Tibial artery (tissue), 4 donors: ENCODE results near the gene KIF26B.
A peak's percentile ranks its signal among the peaks of the same experiment; 100 is the strongest.
"Not testable (repeated sequence)": the region's sequence is repeated elsewhere in the genome, so short reads cannot be mapped to it uniquely, and the experiment has no call there.

Experiments
- DNase-seq, 2 donors: peaks; one replicate each; pipeline ENCODE4 v3.0.0-alpha.2; 2019
- H3K27ac ChIP-seq, 2 donors: fragments of 200-600 bp; sonication (generic) in 1 of 2; 1 replicate in 1 of 2; 2 replicates in 1 of 2; pipeline ENCODE4 v1.5.1; 2018 to 2019; ENCODE audit warnings: mild to moderate bottlenecking in 1 of 2
- H3K27me3 ChIP-seq, 2 donors: fragments of 200-600 bp; sonication (generic) in 1 of 2; one replicate each; pipeline versions ENCODE4 v1.5.1 to v1.6.0; 2016 to 2019
- H3K36me3 ChIP-seq, 3 donors: fragments of 200-600 bp; sonication (generic) in 2 of 3; one replicate each; pipeline ENCODE4 v1.5.1; 2016 to 2019; ENCODE audit warnings: mild to moderate bottlenecking in 2 of 3
- H3K4me1 ChIP-seq, 4 donors: fragments of 200-600 bp; sonication (generic) in 2 of 4; 1 replicate in 3 of 4; 2 replicates in 1 of 4; pipeline ENCODE4 v1.5.1; 2016 to 2019
- H3K4me3 ChIP-seq, 2 donors: fragments of 200-600 bp; sonication (generic) in 1 of 2; 1 replicate in 1 of 2; 2 replicates in 1 of 2; pipeline ENCODE4 v1.5.1; 2018 to 2019; ENCODE audit warnings: mild to moderate bottlenecking in 2 of 2
- H3K9me3 ChIP-seq, 3 donors: fragments of 200-600 bp; sonication (generic) in 1 of 3; one replicate each; pipeline ENCODE4 v1.5.1; 2016 to 2019
- intact Hi-C: fragments of 100-400 bp; cut with DNase I; formaldehyde crosslinking; loops from one replicate; pipeline ENCODE4 v1.15.0; 2023; ENCODE audit warnings: low total_unique reads
- TF ChIP-seq, protein P1 (sequence below), 2 experiments: fragments of 200-600 bp in 1 of 2; fragments of 450-650 bp in 1 of 2; IDR thresholded peaks; one replicate each; pipeline ENCODE4 v1.5.1; 2017 to 2019; ENCODE audit warnings: antibody characterized with exemption in 2 of 2, mild to moderate bottlenecking in 1 of 2, moderate library complexity in 1 of 2

KIF26B gene

DNA sequence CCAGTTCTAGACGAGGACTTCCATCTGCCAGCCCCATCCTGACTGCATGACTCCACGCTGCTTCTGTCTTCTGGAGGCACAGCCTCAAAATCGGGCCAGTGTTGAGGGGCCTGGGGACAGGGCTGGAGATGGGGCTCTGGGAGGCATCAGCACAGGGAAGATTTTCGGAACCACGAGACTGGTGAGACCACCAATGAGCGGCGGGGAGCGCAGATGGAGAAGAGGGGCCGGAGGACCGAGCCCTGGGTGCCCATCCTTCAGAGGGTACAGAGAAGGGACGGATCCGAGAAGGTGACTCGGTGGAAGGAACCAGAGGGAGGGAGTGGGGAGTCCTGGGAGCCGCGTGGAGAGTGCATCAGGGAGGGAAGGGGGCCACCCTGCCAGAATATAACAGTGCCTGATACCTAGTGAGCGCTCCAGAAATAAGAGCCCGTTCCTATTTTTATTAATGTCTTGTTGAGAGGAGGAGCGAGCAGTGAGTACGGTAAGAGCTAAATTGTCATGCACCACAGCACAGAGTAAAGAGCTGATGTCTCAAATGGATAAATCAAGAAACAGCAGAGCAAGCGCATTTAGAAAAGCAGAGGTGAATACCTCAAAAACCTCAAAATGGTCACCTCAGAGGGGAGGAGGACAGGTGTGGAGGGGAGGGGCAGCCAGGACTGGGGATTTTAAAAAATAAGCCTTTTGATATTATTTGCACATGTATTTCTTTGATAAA, 26.2 kb upstream of the KIF26B start:
- Histone ChIP-seq H3K4me1 (no peaks in the 10 kb centered on the region), H3K9me3 (no peaks in the 10 kb centered on the region), H3K36me3 (peaks cover 0 to 18% (median 0%) of the 10 kb centered on the region in 3 donors), H3K4me3 (no peak overlapping the region), H3K27ac (no peak overlapping the region), H3K27me3 (peaks cover 0 to 33% of the 10 kb centered on the region in 2 donors)
- TF ChIP-seq, protein P1, sequence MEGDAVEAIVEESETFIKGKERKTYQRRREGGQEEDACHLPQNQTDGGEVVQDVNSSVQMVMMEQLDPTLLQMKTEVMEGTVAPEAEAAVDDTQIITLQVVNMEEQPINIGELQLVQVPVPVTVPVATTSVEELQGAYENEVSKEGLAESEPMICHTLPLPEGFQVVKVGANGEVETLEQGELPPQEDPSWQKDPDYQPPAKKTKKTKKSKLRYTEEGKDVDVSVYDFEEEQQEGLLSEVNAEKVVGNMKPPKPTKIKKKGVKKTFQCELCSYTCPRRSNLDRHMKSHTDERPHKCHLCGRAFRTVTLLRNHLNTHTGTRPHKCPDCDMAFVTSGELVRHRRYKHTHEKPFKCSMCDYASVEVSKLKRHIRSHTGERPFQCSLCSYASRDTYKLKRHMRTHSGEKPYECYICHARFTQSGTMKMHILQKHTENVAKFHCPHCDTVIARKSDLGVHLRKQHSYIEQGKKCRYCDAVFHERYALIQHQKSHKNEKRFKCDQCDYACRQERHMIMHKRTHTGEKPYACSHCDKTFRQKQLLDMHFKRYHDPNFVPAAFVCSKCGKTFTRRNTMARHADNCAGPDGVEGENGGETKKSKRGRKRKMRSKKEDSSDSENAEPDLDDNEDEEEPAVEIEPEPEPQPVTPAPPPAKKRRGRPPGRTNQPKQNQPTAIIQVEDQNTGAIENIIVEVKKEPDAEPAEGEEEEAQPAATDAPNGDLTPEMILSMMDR (IDR thresholded peaks at IDR 0.05), result no peak
- no peak for DNase-seq
- intact Hi-C loops, result no loop called here

DNA sequence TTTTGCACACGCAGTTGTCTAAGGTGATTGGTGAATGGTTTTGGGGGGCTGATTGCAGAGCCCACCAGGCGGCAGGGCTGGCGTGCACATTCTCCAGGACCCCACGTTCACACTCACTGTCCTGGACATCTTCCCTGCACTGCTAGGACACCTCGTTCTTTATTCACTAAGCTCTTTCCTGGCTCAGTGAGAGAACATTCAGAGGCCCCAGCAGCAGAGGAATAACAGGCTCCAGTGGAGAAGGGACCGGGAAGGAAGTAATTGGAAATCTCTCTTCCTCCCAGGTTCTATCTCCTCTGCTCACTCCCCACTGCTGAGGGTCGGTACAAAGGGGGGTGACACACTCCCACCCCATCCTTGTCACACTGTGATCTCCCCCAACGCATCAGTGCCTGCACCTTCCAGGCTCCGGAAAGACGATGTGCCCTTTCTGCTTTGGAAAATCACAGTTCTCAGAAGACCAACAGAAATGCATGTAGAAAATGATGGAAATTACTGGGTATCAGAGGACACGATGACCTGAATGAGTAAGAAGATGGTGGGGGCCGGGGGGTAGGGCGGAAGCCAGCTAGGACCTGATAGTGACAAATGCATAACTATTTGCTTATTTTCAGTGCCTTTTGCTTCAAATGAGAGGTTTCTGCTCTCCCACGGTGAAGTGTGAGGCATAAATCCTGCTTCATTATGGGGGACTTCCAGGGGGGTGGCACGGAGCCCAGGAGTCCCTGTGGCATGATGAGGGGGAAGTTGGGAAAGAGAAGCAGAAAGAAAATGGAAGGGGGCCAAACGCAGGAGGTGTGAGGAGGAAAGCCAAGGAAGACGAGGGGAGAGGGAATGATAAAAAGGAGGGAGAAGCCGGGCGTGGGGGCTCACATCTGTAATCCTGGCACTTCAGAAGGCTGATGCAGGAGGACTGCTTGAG, 25.2 kb upstream of the KIF26B start:
- intact Hi-C loops, result no loop called here
- Histone ChIP-seq H3K27me3 (peaks cover 0 to 36% of the 10 kb centered on the region in 2 donors), H3K27ac (no peak overlapping the region), H3K9me3 (no peaks in the 10 kb centered on the region), H3K36me3 (peaks cover 0 to 8% (median 0%) of the 10 kb centered on the region in 3 donors), H3K4me3 (no peak overlapping the region), H3K4me1 (no peaks in the 10 kb centered on the region)
- TF ChIP-seq, protein P1 (IDR thresholded peaks at IDR 0.05), result no peak
- DNase-seq, result peak in 1 of 2 donors; percentile 29

- H3K27ac ChIP-seq, H3K4me3 ChIP-seq, H3K4me1 ChIP-seq, H3K36me3 ChIP-seq, intact Hi-C loops, H3K9me3 ChIP-seq: not testable (repeated sequence)
- DNase-seq, result peak in 1 of 2 donors; percentile 23
- peaks cover 0 to 36% of the 10 kb centered on the region in 2 donors for H3K27me3 ChIP-seq
Observed at GRCh38 chr1:245130281-245131025, 24.3 kb upstream of the KIF26B start.

DNA sequence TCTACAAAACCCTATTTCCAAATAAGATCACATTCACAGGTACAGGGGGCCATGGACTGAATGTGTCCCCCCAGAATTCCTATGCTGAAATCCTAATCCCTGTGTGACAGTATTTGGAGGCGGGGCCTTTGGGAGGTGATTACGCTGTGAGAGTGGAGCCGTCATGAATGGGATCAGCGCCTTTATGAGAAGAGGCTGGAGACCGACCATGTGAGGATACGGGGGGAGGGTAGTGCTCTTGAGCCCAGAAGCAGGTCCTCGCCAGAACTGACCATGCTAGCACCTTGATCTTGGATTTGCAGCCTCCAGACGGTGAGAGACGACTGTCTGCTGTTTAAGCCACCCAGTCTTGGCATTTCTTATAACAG, 23.8 kb upstream of the KIF26B start:
- peak in 1 of 2 donors; percentile 33 for DNase-seq
- Histone ChIP-seq H3K36me3 (no peaks in the 10 kb centered on the region), H3K4me3 (no peak overlapping the region), H3K27me3 (peaks cover 0 to 36% of the 10 kb centered on the region in 2 donors), H3K9me3 (no peaks in the 10 kb centered on the region), H3K4me1 (no peaks in the 10 kb centered on the region), H3K27ac (no peak overlapping the region)
- TF ChIP-seq, protein P1 (IDR thresholded peaks at IDR 0.05), result no peak
- intact Hi-C loops, result no loop called here

DNA sequence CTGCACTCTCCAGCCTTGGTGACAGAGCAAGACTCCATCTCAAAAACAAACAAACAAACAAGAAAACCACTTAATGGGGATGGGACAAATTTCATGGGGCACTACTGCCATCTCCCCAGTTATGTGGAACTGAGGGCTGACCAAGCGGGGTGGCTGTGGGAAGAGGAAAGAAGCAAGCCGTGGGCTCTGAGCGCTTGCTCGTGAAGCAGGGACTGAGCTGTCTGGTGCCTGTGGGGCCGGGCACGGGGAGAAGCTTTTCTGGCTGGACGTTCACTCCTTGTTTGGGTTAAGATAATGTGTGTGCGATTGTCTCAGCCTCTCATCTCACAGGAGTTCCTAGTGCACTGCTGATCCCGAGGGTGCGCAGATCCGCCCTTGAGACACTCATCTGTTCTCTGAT, 22.0 kb upstream of the KIF26B start:
- DNase-seq, result peak in 1 of 2 donors; percentile 21
- TF ChIP-seq, protein P1 (IDR thresholded peaks at IDR 0.05), result no peak
- Histone ChIP-seq H3K36me3 (no peaks in the 10 kb centered on the region), H3K4me3 (no peak overlapping the region), H3K27ac (no peak overlapping the region), H3K27me3 (peaks cover 0 to 33% of the 10 kb centered on the region in 2 donors), H3K9me3 (no peaks in the 10 kb centered on the region), H3K4me1 (no peaks in the 10 kb centered on the region)
- intact Hi-C loops, result no loop called here
